Prostate gland (tissue), 2 donors: ENCODE measurements around the gene FSIP1. TPM values are rescaled to one million over a fixed set of nuclear protein-coding genes. Genes with fewer than 3 reads are reported as not detected.
A peak's percentile ranks its signal among the peaks of the same experiment; 100 is the strongest.

Experiments used
- DNase-seq: peaks from one replicate; pipeline ENCODE4 v3.0.0-alpha.2; 2019; ENCODE audit warnings: low spot score
- H3K27ac ChIP-seq, 2 donors: fragments of 200-600 bp; sonication (generic); 2 replicates each; pipeline ENCODE4 v1.5.1; 2017 to 2019
- H3K27me3 ChIP-seq: fragments of 200-600 bp; sonication (generic); replicated peaks from 2 replicates; pipeline ENCODE4 v1.5.1; 2019; ENCODE audit not compliant: insufficient read depth
- H3K36me3 ChIP-seq, 2 donors: fragments of 200-600 bp; sonication (generic); 1 replicate in 1 of 2; 2 replicates in 1 of 2; pipeline versions ENCODE4 v1.5.1 to v1.8.1; 2017 to 2019
- H3K4me1 ChIP-seq: fragments of 200-600 bp; sonication (generic); replicated peaks from 2 replicates; pipeline ENCODE4 v1.5.1; 2019
- H3K4me3 ChIP-seq, 2 donors: fragments of 200-600 bp; sonication (generic); 2 replicates each; pipeline ENCODE4 v1.5.1; 2017 to 2019
- H3K9me3 ChIP-seq: fragments of 200-600 bp; sonication (generic); 2 replicates; pipeline ENCODE4 v1.5.1; 2017
- CTCF ChIP-seq, 4 experiments: fragments of 200-600 bp in 2 of 4; fragments of 450-650 bp in 2 of 4; sonication (generic) in 2 of 4; IDR thresholded peaks; 1 replicate in 3 of 4; 2 replicates in 1 of 4; pipeline ENCODE4 v1.5.1; 2016 to 2019; ENCODE audit warnings: antibody characterized with exemption in 4 of 4, mild to moderate bottlenecking in 2 of 4, moderate library complexity in 2 of 4
- POLR2A ChIP-seq: fragments of 450-650 bp; IDR thresholded peaks from one replicate; pipeline ENCODE4 v1.6.1; 2016; ENCODE audit warnings: antibody characterized with exemption, mild to moderate bottlenecking
- POLR2AphosphoS5 ChIP-seq: sonication (generic); formaldehyde crosslinking; IDR thresholded peaks from one replicate; pipeline ENCODE4 v1.6.1; 2017; ENCODE audit warnings: antibody characterized with exemption
- WGBS: methylation state at CpG from one replicate; pipeline ENCODE4 v1.1.5; 2018; 5-methylcytosine and 5-hydroxymethylcytosine counted together
- intact Hi-C: fragments of 100-400 bp; cut with DNase I; formaldehyde crosslinking; loops from one replicate; pipeline ENCODE4 v1.14.2; 2022
- total RNA-seq, 2 donors: library from RNA; depleted of rRNA; stranded (reverse); fragments of >200 nt; gene quantifications; one replicate each; pipeline ENCODE4 v1.1.0, GENCODE V29; 2016

The FSIP1 gene
- total RNA-seq, 2 donors from 2014 or later = 1.6 to 2.3 TPM

GRCh38 chr15:39587731-39588530 lies 194.7 kb downstream of the FSIP1 start:
- H3K36me3 ChIP-seq = no peaks in the 10 kb centered on the region
- peak; percentile 41 for DNase-seq
- intact Hi-C loops = no loop called here
- no peak overlapping the region for H3K27ac ChIP-seq
- H3K27me3 ChIP-seq = no peaks in the 10 kb centered on the region
- H3K9me3 ChIP-seq = no peaks in the 10 kb centered on the region
- WGBS = 74% methylated on average over 13 of the region's 13 CpGs
- peak; percentile 18 for TF ChIP-seq POLR2AphosphoS5
- no peak for TF ChIP-seq POLR2A
- TF ChIP-seq CTCF (IDR thresholded peaks at IDR 0.05) = no peak
- no peaks in the 10 kb centered on the region for H3K4me1 ChIP-seq
- H3K4me3 ChIP-seq = no peak overlapping the region

- H3K4me1 ChIP-seq = no peaks in the 10 kb centered on the region
- H3K36me3 ChIP-seq = no peaks in the 10 kb centered on the region
- DNase-seq = no peak
- no peak overlapping the region for H3K4me3 ChIP-seq
- H3K27ac ChIP-seq = peak overlapping the region in 1 of 2 donors; percentile 15
- no peaks in the 10 kb centered on the region for H3K9me3 ChIP-seq
- WGBS = 90% methylated on average over 17 of the region's 17 CpGs
- H3K27me3 ChIP-seq = no peaks in the 10 kb centered on the region
- intact Hi-C loops = no loop called here
- TF ChIP-seq POLR2AphosphoS5 = no peak
Observed at GRCh38 chr15:39587096-39587721, 195.4 kb downstream of the FSIP1 start.

GRCh38 chr15:39586387-39587095 lies 196.1 kb downstream of the FSIP1 start:
- TF ChIP-seq CTCF (IDR thresholded peaks at IDR 0.05) (no peak), POLR2AphosphoS5 (peak; percentile 20), POLR2A (no peak)
- intact Hi-C loops = no loop called here
- 55% methylated on average over 10 of the region's 10 CpGs for WGBS

GRCh38 chr15:39585871-39586301 lies 196.8 kb downstream of the FSIP1 start:
- WGBS = 88% methylated on average over 4 of the region's 4 CpGs
- no peak for TF ChIP-seq CTCF (IDR thresholded peaks at IDR 0.05)
- TF ChIP-seq POLR2A = no peak
- no peak for TF ChIP-seq POLR2AphosphoS5
- Histone ChIP-seq H3K36me3 (no peaks in the 10 kb centered on the region), H3K9me3 (no peaks in the 10 kb centered on the region), H3K27me3 (no peaks in the 10 kb centered on the region), H3K4me3 (no peak overlapping the region), H3K27ac (peak overlapping the region in 1 of 2 donors; percentile 15), H3K4me1 (no peaks in the 10 kb centered on the region)
- no peak for DNase-seq
- intact Hi-C loops = no loop called here

More at GRCh38 chr15:39586387-39587095, 196.1 kb downstream of the FSIP1 start:
- Histone ChIP-seq H3K36me3 (no peaks in the 10 kb centered on the region), H3K4me1 (no peaks in the 10 kb centered on the region), H3K4me3 (no peak overlapping the region), H3K27me3 (no peaks in the 10 kb centered on the region), H3K27ac (peak overlapping the region in 1 of 2 donors; percentile 15), H3K9me3 (no peaks in the 10 kb centered on the region)
- DNase-seq = peak; percentile 39

GRCh38 chr15:39585389-39585841 lies 197.2 kb downstream of the FSIP1 start:
- Histone ChIP-seq H3K4me3 (no peak overlapping the region), H3K4me1 (no peaks in the 10 kb centered on the region), H3K9me3 (no peaks in the 10 kb centered on the region), H3K27me3 (no peaks in the 10 kb centered on the region), H3K36me3 (no peaks in the 10 kb centered on the region), H3K27ac (peak overlapping the region in 1 of 2 donors; percentile 15)
- TF ChIP-seq POLR2A = no peak
- no peak for TF ChIP-seq POLR2AphosphoS5
- intact Hi-C loops = no loop called here
- no peak for DNase-seq
- WGBS = 93% methylated on average over 4 of the region's 4 CpGs
